ENCODE results near the gene ZNF416.

- TF ChIP-seq CTCF (IDR thresholded peaks at IDR 0.05) = no peak
- TF ChIP-seq POLR2AphosphoS5 (IDR thresholded peaks at IDR 0.05; ENCODE audit: low read depth, low read length) = no peak
Measured at GRCh38 chr19:57563547-57563946, 15.2 kb downstream of the ZNF416 start.

Data from Panc1 (cell line).